Left renal pelvis (tissue), 4 donors: ENCODE data around the gene PRC1. TPM values are rescaled to one million over a fixed set of nuclear protein-coding genes. Genes with fewer than 3 reads are reported as not detected.

ENCODE experiments used
- DNase-seq, 4 donors: peaks; one replicate each; pipeline ENCODE4 v3.0.0-alpha.2; 2013; ENCODE audit warnings: low read depth in 4 of 4, low spot score in 3 of 4
- polyA plus RNA-seq, 4 donors: library from polyadenylated mRNA; unstranded; fragments of 120-200 nt; gene quantifications; one replicate each; pipeline ENCODE4 v1.2.1, GENCODE V29; 2013; ENCODE audit not compliant: insufficient read length in 4 of 4

Gene PRC1
- polyA plus RNA-seq, 4 donors = 68.1 to 80.8 (median 79.9) TPM

DNA sequence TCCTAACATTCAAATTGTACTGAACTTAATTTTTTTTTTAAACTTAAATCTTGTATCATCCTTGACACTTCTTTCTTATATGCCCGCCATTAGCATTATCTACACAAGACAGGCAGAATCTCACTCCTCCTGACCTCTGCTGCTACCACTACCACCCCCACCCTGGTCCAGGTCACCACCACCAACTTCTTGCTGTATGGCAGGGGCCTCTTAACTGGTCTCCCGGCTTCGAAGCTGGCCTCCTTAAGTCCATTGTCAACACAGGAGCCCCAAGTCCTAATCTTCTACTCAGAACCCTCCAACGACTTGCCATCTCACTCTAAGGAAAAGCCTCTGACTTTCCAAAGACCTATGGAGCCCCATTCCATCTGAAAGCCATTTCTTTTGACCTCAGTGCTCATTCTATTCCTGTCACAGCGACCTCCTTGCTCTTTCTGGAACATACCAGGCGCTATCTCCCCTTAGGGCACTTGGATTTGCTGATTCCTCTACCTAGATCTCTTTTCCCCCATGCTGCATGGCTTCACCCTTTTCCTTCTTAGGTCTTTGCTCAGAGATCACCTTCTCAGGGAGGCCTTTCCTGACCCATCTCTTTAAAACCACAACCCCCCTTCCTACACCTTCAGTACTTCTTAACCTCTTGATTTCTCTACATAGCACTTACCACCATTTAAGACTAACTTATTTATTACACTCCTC is 2.6 kb downstream of the PRC1 start:
- no peak for DNase-seq

DNA sequence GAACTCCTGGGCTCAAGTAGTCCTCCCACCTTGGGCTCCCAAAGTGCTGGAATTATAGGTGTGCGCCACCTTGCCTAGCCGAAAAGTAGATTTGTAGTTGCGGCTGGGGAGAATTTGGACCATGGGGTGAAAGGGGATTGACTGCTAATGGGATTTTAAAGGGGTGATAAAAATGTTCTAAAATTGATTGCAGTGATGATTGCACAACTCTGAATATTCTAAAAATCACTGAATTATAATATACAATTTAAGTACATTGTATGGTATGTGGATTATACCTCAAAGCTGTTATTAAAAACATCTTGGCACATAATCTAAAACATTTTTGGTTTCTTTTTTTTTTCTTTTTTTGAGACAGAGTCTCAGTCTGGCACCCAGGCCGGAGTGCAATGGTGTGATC is 3.9 kb downstream of the PRC1 start:
- DNase-seq = no peak

DNA sequence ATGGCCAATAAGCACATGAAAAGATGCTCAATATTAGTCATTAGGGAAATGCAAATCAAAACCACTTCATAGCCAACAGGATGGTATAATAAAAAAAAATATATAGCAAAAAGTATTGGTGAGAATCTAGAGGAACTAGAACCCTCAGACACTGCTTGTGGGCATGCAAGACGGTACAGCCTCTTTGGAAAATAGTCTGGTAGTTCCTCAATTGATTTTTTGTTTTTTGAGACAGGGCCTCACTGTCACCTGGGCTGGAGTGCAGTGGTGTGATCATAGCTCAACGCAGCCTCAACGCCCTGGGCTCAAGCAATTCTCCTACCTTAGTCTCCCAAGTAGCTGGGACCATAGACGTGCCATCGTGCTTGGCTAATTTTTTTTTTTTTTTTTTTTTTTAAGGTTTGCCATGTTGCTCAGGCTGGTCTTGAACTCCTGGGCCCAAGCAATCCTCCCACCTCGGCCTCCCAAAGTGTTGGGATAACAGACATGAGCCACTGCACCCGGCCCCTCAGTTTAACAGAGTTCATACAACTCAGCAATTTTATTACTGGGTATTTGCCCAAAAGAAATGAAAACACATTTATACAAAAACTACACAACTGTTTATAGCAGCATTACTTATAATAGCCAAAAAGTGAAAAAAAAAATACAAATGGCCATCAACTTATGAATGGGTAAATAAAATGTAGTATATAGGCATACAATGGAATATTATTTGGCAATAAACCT is 5.1 kb downstream of the PRC1 start:
- DNase-seq = no peak

DNA sequence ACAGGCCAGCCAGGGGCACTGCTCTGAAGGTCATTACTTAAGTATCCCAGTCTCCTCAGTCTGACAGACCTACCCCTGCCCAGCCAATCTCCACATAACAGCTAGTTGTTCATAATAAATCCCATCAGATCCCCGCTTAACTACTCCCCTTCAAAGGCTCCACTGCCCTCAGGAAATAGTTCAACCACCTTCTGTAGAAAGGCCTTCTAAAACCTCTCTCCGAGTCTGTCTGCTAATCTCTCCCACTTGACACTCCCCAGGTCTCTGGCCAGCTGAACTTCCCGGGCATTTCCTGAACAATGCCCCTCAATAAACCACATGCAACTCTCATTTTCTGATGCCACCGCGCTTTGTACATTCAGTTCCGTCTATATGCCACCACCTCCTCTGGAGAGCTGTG is 6.0 kb downstream of the PRC1 start:
- DNase-seq = no peak

DNA sequence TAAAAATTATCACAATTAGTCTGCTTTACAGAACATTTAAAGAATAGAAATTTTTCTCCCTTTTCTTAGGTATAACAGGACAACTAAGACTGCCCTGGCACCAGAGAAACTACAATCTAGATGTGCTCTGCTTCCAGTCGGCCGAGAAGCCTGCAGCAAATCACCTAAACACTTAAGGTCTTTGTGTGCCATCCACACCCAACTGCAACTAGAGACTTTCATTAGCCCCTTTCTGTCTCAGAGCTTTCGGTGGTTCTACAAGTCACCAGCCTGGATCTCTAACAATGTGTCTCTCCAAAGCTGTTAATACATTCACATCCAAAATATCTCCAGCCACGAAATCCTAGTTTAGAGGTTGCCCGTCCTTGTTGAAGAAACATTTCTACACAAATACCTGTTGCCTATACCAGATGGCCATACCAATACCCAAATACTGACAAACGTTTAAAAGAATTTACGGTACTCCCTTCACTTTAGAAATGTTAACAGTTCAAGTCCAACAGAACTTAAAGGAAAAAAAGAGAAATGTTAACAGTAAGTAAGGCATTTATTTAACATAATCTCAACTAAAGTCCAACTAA is 6.7 kb downstream of the PRC1 start:
- no peak for DNase-seq

DNA sequence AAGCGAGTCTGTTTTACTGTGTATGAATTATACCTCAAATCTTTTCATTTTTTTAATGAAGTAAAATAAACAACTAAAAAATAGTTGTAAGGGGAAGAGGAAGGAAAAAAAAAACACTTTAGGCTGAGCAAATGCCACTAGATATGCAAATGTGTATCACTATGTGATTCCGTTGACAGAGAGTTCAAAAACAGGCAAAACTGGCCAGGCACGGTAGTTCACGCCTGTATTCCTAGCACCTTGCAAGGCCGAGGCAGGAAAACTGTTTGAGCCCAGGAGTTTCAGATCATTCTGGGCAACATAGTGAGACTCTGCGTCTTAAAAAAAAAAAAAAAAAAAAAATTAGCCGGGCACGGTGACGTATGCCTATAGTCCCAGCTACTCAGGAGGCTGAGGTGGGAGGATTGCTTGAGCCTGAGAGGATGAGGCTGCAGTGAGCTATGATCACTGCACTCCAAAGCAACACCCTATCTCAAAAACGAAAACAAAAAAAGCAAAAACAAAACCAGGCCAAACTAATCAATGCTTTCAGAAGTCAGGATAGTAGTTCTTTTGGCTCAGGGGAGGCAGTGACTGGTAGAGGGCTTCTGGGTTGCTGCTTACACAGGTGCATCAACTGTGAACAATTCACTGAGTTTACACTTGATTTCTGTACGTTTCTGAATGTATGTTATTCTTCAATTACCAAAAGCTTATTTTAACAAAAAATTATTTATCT is 7.4 kb downstream of the PRC1 start:
- DNase-seq = no peak

DNA sequence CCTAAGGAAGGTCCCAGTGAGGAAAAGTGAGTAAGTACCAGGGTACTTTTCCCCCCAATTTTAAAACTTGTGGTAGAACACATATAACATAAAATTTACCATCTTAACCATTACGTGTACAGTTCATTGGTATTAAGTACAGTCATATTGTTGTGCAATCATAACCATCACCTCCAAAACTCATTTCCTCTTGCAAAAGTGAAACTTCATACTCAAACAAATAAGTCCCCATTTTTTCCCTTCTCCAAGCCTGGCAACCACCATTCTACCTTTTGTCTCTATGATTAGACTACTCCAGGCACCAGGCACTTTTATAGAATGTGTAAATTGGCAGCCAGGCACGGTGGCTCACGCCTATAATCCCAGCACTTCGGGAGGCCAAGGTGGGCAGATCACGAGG is 12.2 kb downstream of the PRC1 start:
- DNase-seq = no peak

DNA sequence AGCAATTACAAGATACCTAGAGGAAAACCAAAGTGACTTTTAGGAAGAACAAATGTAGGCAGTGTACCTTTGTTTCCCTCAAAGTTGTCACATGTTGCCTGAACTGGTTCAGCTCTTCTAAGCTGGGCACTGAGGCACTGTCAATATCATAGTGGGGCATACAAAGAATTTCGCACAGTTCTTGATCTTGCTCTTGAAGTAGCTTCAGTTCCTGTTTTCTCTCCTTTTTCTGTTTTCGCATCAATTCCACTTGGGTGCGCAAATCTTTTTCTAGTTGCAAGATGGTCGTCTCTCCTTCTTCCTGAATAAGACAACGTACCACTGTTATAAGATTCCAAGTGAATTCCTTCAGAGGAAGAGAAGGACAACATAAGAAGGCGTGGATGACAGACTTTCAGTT is 12.7 kb downstream of the PRC1 start:
- no peak for DNase-seq

DNA sequence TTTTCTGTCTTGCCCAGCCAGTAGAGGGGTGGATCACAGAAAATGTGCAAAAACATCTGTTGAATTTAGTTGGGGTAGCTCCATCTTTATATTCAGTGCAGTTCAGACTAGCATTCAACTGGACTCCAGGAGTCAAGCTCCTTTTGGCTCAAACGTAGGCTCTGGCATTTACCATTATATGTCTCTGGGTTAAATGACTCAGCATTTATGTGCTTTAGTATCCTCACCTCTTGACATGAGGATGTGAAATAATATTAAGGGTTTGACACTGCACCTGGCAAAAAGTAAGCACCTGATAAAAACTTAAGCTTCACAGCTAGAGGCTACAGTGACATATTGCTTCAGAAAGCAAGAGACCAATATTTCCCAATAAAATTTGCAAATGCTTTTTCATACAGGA is 14.8 kb downstream of the PRC1 start:
- no peak for DNase-seq

DNA sequence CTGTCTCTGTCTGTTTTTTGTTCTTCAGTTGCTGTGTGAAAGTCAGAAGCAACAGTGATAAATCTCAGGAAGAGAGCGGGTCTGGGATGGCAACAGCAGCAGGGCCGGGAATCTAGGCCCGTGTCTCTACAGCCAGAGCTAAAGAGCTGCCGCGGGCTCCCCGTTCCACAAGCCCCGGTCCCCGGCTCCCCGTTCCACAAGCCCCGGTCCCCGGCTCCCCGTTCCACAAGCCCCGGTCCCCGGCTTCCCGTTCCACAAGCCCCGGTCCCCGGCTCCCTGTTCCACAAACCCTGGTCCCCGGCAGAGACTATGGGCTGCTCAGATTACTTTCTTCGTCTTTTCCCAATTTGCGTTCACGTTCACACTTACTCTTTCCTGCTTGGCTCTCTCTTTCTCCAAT is 20.1 kb downstream of the PRC1 start:
- DNase-seq = no peak

DNA sequence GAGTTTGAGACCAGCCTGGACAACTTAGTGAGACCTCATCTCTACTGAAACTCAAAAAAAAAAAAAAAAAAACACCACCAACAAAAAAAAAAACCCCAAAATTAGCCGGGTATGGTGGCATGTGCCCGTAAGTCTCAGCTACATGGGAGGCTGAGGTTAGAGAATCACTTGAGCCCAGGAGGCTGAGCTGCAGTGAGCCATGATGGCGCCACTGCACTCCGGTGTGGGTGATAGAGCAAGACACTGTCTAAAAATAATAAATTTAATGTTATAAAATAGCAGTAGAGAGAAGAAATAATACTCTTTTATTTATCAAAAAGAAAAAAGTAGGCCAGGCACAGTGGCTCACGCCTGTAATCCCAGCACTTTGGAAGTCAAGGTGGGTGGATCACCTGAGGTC is 22.2 kb downstream of the PRC1 start:
- no peak for DNase-seq

DNA sequence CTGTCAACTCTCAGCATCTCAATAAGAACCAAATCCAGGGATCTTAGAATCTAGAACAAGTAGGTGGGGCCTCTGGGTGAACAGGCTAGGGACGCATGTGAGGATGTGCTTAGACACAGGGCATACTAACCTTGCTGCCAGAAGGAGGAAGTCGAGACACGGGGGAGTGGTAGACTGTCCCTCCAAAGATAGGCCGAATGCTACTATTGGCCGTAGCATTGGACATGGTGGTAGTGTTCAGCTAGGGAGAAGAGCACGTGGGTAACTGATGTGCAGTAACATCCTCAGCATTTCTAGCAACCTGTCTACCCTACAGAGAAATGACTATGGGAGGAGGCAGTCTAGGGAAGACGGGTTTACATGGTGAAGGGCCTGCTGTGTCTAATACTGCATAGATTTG is 24.1 kb downstream of the PRC1 start:
- DNase-seq = no peak

DNA sequence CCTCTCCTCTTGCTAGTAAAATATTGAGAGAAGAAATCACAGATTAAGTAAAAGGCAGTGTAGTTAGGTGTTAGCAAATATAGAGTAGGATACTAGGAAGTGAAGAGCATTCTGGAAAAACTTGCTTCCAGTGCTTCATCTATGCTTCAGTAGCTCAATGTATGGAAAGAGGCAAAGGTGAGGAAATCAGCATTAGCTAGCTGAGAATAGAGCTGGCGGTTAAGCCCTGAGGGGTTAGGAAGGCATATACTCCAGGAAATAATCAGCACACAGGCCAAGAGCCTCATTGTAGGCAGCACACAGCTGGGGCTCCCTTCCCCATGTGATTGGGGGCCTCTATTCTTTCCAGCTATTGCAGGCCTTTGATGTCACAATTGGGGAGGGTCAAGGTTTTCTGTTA is 25.9 kb downstream of the PRC1 start:
- DNase-seq = no peak

DNA sequence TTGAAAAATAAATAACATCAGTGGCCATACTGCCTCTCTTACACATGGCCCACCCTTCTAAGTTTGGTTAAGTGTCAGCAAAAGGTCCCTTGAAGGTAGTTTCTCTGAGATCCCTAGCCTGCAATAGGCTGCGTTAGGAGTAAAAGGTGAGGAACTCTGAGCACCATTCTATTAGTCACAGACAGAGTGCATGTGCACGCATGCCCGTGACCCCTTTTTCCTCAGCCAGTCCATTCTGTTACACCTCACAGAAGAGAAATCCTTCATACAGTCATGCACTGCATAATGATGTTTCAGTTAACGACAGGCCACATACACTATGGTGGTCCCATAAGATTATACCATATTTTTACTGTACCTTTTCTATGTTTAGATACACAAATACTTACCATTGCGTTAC is 27.1 kb downstream of the PRC1 start:
- DNase-seq = no peak

DNA sequence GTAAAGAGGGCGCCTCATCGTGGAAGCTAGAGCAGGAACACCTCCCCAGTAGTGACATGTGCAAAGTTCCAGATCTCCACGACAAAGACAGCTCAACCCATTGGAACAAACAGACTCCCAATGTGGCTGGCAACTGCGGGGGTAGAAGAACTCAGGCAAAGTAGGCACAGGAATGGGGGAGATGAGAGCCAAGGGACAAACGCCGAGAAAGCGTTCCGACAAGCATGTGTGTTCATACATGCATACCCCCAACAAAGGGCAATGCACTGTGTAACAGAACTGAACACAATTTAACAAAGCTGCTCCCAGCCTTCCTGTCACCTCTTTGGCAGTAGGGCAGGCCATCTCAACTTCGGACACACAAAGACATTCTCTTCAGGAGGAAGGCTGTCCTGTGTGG is 28.1 kb downstream of the PRC1 start:
- no peak for DNase-seq

DNA sequence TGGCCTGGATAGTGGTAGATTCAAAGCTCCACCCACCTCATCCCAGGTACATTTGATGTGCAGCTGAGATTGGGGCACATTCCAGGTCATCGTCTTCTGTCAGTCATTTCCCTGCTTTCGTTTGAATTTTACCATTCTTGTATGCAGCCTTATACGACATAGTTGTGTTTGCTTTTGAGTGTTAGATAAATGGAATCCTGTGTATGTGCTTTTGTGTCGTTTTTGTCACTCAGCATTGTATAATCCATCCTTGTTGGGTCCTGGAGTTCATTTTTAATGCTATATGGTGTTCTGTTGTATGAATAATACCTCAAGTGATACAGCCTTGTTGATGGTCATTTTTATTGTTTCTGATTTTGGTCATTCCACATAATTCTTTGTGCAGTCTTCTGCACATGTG is 32.3 kb downstream of the PRC1 start:
- DNase-seq = no peak

DNA sequence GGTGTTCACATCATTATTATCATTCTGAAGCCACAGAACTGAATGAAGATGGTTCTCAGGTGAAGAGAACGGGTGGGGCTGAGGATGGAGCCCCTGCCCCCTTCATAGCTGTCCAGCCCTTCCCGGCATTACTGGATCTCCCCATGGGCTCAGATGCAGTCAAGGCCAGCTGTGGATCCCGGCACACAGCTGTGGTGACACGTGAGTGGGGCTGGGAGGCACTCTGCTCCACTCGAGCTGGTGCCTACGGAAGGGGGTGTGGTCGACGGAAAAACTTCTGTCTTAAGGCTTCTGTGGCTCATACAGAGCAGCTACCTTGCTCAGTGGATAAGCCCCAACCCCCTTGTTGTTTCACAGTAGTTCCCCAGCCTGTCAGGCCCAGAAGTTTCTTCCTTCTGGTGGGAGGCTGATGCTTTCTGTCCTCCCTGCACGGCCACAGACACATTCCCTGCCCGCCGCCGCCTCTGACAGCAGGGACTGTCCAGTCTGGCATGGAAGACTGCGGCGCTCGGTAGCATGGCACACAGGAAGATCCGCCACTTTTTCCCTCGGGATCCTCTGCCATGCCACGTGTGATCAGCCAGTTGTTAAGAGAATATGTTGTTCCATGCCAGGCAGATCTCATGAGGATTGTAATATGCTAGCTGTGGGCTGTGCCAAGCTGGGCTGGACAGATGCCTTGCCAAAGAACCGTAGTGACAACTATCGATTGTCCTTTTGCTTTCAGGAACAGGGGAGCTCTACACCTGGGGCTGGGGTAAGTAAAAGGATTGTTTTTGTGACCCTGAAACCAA is 33.8 kb downstream of the PRC1 start:
- DNase-seq = no peak

DNA sequence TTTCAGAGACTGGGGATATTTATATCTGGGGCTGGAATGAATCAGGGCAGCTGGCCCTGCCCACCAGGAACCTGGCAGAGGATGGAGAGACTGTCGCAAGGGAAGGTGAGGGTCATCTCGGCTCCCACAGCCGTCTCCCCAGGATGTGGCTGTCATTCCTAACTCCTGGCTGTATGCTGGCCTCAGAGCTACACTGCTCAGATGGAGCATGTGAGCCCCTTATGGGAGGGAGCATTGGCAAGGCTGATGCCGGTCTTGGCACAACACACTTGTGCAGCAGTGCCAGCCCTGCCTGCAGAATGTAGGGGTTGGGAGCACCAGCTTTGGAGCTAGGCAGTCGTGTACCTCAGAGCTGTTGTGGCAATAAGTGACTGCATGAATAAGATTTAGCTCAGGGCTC is 34.4 kb downstream of the PRC1 start:
- no peak for DNase-seq

DNA sequence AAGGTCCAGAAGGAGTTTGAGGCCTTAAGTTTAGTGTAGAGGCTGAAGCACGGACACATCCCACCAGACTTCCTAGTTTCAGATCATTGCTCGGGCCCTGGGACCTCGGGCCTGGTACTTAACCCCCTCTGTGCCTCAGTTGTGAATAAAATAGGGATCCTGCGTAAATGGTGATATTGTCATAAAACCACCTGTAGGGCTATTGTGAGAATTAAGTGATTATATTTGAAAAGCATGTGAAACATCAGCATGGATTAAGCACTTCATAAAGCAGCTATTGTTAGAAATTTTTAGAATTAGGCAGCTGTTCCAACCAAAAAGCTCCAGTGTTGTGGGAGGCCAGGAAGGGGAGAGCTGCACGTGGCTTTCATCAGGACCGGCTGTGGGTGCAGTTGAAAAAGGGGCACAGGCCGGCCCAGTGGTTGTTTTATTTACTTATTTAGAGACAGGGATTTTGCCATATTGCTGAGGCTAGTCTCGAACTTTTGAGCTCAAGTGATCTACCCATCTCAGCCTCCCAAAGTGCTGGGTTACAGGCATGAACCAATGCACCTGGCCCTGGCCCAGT is 35.2 kb downstream of the PRC1 start:
- DNase-seq = no peak

DNA sequence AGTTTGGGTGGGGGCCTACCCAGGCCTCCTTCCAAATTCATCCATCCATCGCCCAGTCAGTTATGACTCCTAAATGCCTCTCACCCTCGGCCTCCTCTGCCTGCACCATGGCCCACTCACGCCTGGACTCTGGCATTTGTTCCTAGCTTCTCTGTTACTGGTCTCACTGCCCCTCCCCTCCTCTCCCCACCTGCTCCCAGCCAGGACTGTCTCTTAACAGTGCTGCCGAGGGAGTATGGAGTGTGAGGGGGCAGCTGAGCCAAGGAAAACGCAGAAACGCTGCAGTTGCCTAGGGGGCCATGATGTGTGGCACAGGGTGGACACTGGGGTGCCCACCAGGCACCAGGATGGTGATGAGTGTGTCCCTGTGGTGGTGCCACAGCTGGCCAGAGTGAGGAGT is 36.5 kb downstream of the PRC1 start:
- DNase-seq = no peak
